Stimulated activated CD4-positive, alpha-beta T cell treated with anti-CD3 and anti-CD28 coated beads, Interleukin-15, amount 100 ng/mL, for 24 hours (primary cell): ENCODE measurements around the gene OOSP2.

Experiments used
- DNase-seq: peaks from one replicate; pipeline ENCODE4 v3.0.0-alpha.2; 2020

The OOSP2 gene

GRCh38 chr11:60080535-60080934, 40.3 kb downstream of the OOSP2 start:
- no peak for DNase-seq

GRCh38 chr11:60084631-60085273, 44.5 kb downstream of the OOSP2 start:
- DNase-seq, result no peak

- no peak for DNase-seq
Observed at GRCh38 chr11:60085909-60086308, 45.7 kb downstream of the OOSP2 start.

GRCh38 chr11:60087239-60087638, 47.0 kb downstream of the OOSP2 start:
- no peak for DNase-seq

- DNase-seq, result no peak
Observed at GRCh38 chr11:60088364-60088763, 48.2 kb downstream of the OOSP2 start, which contains the start of gene MS4A2. Gene MS4A2, plus strand, starts transcription at chr11:60088664. Its CDS starts 102 bp downstream, at chr11:60088766.

GRCh38 chr11:60095477-60096120, 55.4 kb downstream of the OOSP2 start:
- no peak for DNase-seq

GRCh38 chr11:60097189-60097588, 57.0 kb downstream of the OOSP2 start:
- no peak for DNase-seq
